Vagina (tissue), 2 donors: ENCODE measurements around the gene AMBP. TPM values are rescaled to one million over a fixed set of nuclear protein-coding genes. Genes with fewer than 3 reads are reported as not detected.

Experiments
- DNase-seq, 2 donors: peaks; one replicate each; pipeline ENCODE4 v3.0.0-alpha.2; 2017; ENCODE audit errors: extremely low spot score in 2 of 2
- H3K27ac ChIP-seq: fragments of 200-600 bp; sonication (generic); one replicate; pipeline ENCODE4 v1.5.1; 2019
- H3K27me3 ChIP-seq: fragments of 200-600 bp; sonication (generic); one replicate; pipeline ENCODE4 v1.5.1; 2019
- H3K36me3 ChIP-seq, 2 donors: fragments of 200-600 bp; sonication (generic); one replicate each; pipeline ENCODE4 v1.5.1; 2017 to 2019
- H3K4me1 ChIP-seq: fragments of 200-600 bp; sonication (generic); one replicate; pipeline ENCODE4 v1.5.1; 2019
- H3K4me3 ChIP-seq, 2 donors: fragments of 200-600 bp; sonication (generic); 1 replicate in 1 of 2; 2 replicates in 1 of 2; pipeline ENCODE4 v1.5.1; 2016 to 2019
- H3K9me3 ChIP-seq: fragments of 200-600 bp; sonication (generic); one replicate; pipeline ENCODE4 v1.5.1; 2019
- CTCF ChIP-seq, 3 experiments: fragments of 450-650 bp in 2 of 3; fragments of 200-600 bp in 1 of 3; sonication (generic) in 1 of 3; IDR thresholded peaks; one replicate each; pipeline ENCODE4 v1.5.1; 2017 to 2019; ENCODE audit warnings: antibody characterized with exemption in 3 of 3, mild to moderate bottlenecking in 2 of 3, moderate library complexity in 2 of 3
- POLR2A ChIP-seq, 2 donors: fragments of 450-650 bp; IDR thresholded peaks; one replicate each; pipeline ENCODE4 v1.6.1; 2017; ENCODE audit warnings: antibody characterized with exemption in 2 of 2, mild to moderate bottlenecking in 2 of 2, moderate library complexity in 2 of 2
- POLR2AphosphoS5 ChIP-seq, 2 donors: sonication (generic); formaldehyde crosslinking; IDR thresholded peaks; one replicate each; pipeline ENCODE4 v1.9.0; 2017; ENCODE audit warnings: antibody characterized with exemption in 2 of 2, mild to moderate bottlenecking in 2 of 2, low read depth in 1 of 2; ENCODE audit not compliant: insufficient read depth in 1 of 2
- intact Hi-C: fragments of 100-400 bp; cut with DNase I; formaldehyde crosslinking; loops from one replicate; pipeline ENCODE4 v1.15.1; 2023
- total RNA-seq: library from RNA; depleted of rRNA; stranded (reverse); fragments of >200 nt; gene quantifications from one replicate; pipeline ENCODE4 v1.2.3, GENCODE V29; 2016

AMBP gene
- total RNA-seq, 1 donor from 2014 or later: not detected

DNA sequence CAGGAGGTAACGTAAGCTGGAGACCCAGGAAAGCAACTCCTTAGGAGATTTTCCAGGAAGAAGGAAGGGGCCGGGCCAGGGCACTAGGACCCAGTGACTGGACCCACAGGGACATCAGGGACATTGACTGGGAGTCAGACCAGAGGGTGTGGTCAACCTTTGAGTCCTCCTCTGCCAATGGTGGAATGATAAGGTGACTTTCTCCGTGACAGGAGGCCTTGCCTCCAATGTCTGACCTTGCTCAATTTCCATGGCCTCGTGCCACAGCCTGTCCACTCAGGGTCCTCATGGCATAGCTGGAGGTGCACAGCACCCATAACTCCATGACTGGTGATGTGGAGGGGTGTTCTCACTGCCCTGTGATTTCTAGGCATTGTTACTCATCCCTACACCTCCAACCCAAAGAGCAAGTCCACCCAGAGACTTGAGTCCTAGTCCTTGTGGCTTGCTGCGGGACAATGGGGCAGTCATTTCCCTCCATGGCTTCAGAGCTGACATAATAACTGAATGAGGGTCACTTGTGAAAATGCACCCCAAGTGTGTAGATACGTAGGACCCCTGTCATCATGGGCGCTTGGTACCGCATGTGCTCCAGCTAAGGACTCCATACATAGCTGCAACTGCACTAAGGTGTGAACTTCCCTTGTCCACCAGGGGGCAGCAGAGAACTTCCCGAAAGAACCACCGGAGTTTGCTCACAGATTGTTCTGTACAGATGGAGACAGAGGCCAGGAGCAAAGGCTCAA lies 4.1 kb upstream of the AMBP start:
- Histone ChIP-seq H3K4me3 (no peak overlapping the region), H3K27ac (no peak overlapping the region), H3K27me3 (no peaks in the 10 kb centered on the region), H3K36me3 (no peaks in the 10 kb centered on the region), H3K4me1 (peaks cover 11% of the 10 kb centered on the region), H3K9me3 (no peaks in the 10 kb centered on the region)
- intact Hi-C loops: loop anchor here (5.0 kb wide), 1 partner anchor 210 kb away; no protein-coding TSS in a partner anchor
- peak; percentile 94 to 95 for DNase-seq
- TF ChIP-seq POLR2A (IDR thresholded peaks at IDR 0.05): no peak
- peak; percentile 88 to 93 (median 91) for TF ChIP-seq CTCF (IDR thresholded peaks at IDR 0.05)
- TF ChIP-seq POLR2AphosphoS5 (IDR thresholded peaks at IDR 0.05; ENCODE audit: insufficient read depth in 1 of 2, low read depth in 1 of 2): peak in 1 of 2 donors; percentile 42

GRCh38 chr9:114081441-114082016 lies 3.4 kb upstream of the AMBP start:
- TF ChIP-seq CTCF (IDR thresholded peaks at IDR 0.05) (no peak), POLR2A (IDR thresholded peaks at IDR 0.05) (no peak), POLR2AphosphoS5 (IDR thresholded peaks at IDR 0.05; ENCODE audit: insufficient read depth in 1 of 2, low read depth in 1 of 2) (no peak)
- no peak overlapping the region for H3K4me3 ChIP-seq
- DNase-seq: no peak
- no peaks in the 10 kb centered on the region for H3K27me3 ChIP-seq
- no peaks in the 10 kb centered on the region for H3K9me3 ChIP-seq
- H3K27ac ChIP-seq: no peak overlapping the region
- peaks cover 11% of the 10 kb centered on the region for H3K4me1 ChIP-seq
- no peaks in the 10 kb centered on the region for H3K36me3 ChIP-seq
- intact Hi-C loops: loop anchor here (5.0 kb wide), 1 partner anchor 211 kb away; no protein-coding TSS in a partner anchor

- no peak for DNase-seq
- Histone ChIP-seq H3K36me3 (no peaks in the 10 kb centered on the region), H3K4me1 (peaks cover 11% of the 10 kb centered on the region), H3K27me3 (no peaks in the 10 kb centered on the region), H3K27ac (no peak overlapping the region), H3K4me3 (no peak overlapping the region), H3K9me3 (no peaks in the 10 kb centered on the region)
- TF ChIP-seq POLR2AphosphoS5 (IDR thresholded peaks at IDR 0.05; ENCODE audit: insufficient read depth in 1 of 2, low read depth in 1 of 2) (no peak), POLR2A (IDR thresholded peaks at IDR 0.05) (no peak), CTCF (IDR thresholded peaks at IDR 0.05) (no peak)
- intact Hi-C loops: loop anchor here (5.0 kb wide), 1 partner anchor 211 kb away; no protein-coding TSS in a partner anchor
These were observed 2.8 kb upstream of the AMBP start for GRCh38 chr9:114080773-114081440.

DNA sequence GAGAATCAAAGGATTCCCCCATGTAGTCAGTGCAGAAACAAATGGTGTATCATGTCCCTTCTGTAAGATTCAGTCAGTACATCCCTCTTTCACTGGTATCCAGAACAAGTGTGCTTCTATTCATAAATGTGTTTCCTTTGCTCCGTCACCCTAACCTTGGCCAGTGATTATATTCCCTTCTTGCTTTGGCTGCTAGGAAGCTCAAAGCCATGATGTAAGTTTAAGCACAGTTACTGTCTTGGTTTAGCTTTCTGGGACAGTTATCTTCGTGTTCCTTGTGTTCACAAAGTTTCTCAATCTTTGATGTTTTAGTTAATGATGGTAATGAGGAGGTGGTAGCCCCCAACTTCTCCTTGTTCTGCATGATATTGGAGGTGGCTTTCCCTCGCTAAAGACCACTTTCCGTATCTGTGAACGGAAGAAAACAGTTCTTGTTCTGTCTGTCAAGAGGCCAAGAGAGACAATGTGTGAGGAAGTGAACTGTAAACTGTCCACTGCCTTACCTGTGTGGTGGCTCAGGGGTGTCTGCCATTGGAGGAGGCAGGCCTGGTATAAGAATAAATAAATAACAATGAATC lies 2.2 kb upstream of the AMBP start:
- DNase-seq: no peak
- peaks cover 11% of the 10 kb centered on the region for H3K4me1 ChIP-seq
- intact Hi-C loops: loop anchor here (5.0 kb wide), 1 partner anchor 212 kb away; no protein-coding TSS in a partner anchor

More for the DNA sequence above, 2.2 kb upstream of the AMBP start:
- no peak overlapping the region for H3K27ac ChIP-seq
- no peaks in the 10 kb centered on the region for H3K9me3 ChIP-seq
- H3K27me3 ChIP-seq: no peaks in the 10 kb centered on the region
- no peak overlapping the region for H3K4me3 ChIP-seq
- TF ChIP-seq POLR2AphosphoS5 (IDR thresholded peaks at IDR 0.05; ENCODE audit: insufficient read depth in 1 of 2, low read depth in 1 of 2): no peak
- TF ChIP-seq POLR2A (IDR thresholded peaks at IDR 0.05): no peak
- TF ChIP-seq CTCF (IDR thresholded peaks at IDR 0.05): no peak
- H3K36me3 ChIP-seq: no peaks in the 10 kb centered on the region
